Activated CD8-positive, alpha-beta T cell treated with anti-CD3 and anti-CD28 coated beads for 36 hours (primary cell): ENCODE results near the gene RASL12. TPM values are rescaled to one million over a fixed set of nuclear protein-coding genes. Genes with fewer than 3 reads are reported as not detected.

ENCODE experiments used
- ATAC-seq: fragments of 200-7000 bp; cut with Tn5 transposase; one replicate; pipeline ENCODE4 v1.10.0; 2021; ENCODE audit warnings: mild to moderate bottlenecking, moderate library complexity
- CTCF ChIA-PET: fragments of 350-600 bp; sonication (Branson Sonifier 250); formaldehyde crosslinking; loops from one replicate; lab custom pipeline; 2021; ENCODE audit warnings: antibody characterized with exemption; lab: Charles Lee
- POLR2A ChIA-PET: fragments of 350-600 bp; sonication (Branson Sonifier 250); formaldehyde crosslinking; loops from one replicate; lab custom pipeline; 2021; ENCODE audit warnings: antibody characterized with exemption; lab: Charles Lee
- DNase-seq: peaks from one replicate; pipeline ENCODE4 v3.0.0-alpha.2; 2020
- H3K27ac Mint-ChIP-seq: one replicate; pipeline ENCODE4 v1.8.0; 2021; ENCODE audit warnings: mild to moderate bottlenecking, mixed read lengths
- H3K27me3 Mint-ChIP-seq: one replicate; pipeline ENCODE4 v1.8.0; 2021; ENCODE audit warnings: mixed read lengths
- H3K36me3 Mint-ChIP-seq: one replicate; pipeline ENCODE4 v1.8.0; 2021; ENCODE audit warnings: low read depth, mixed read lengths
- H3K4me1 Mint-ChIP-seq: one replicate; pipeline ENCODE4 v1.8.0; 2021; ENCODE audit warnings: low read depth, mixed read lengths
- H3K4me3 Mint-ChIP-seq: one replicate; pipeline ENCODE4 v1.8.0; 2021; ENCODE audit warnings: mild to moderate bottlenecking, moderate library complexity, mixed read lengths
- H3K9me3 Mint-ChIP-seq: one replicate; pipeline ENCODE4 v1.8.0; 2021; ENCODE audit warnings: mixed read lengths
- intact Hi-C: fragments of 100-400 bp; cut with micrococcal nuclease; formaldehyde crosslinking; loops from one replicate; pipeline ENCODE4 v1.10.0; 2022
- total RNA-seq, 2 experiments: library from RNA; stranded (reverse); gene quantifications; one replicate each; pipeline ENCODE4 v1.2.3, GENCODE V29; 2021
- TF ChIP-seq, protein P1 (sequence below): fragments of 200-600 bp; IDR thresholded peaks from one replicate; pipeline ENCODE4 v1.8.0; 2022; ENCODE audit warnings: antibody characterized with exemption, mild to moderate bottlenecking

Gene RASL12
- total RNA-seq, 2 experiments from 2014 or later, result not detected

DNA sequence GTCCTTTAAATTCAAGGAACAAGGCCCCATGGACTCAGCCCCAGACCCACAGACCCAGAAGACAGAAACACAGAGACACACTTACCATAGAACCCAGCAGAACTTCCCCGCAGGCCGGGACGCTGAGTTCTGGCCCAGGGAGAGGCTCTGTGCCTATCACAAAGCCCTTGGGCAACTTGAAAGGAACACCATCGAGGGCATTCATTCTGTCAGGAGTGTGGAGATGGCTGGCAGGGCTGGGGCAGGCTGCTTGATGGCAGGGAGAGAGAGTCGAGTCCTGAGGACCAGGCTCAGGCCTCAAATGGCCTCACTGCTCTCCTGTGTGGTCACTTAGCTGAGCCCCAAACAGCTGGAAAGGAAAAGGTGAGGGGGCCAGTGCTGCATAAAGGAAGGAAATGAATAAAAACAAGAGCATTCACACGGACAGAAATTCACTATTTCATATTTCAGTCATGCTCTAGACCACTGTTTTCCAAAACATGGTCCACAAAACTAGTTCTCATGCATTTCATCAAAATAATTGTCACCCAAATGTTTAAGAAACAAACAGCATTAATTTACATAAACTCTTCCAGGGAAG lies 38.3 kb upstream of the RASL12 start:
- TF ChIP-seq, protein P1, sequence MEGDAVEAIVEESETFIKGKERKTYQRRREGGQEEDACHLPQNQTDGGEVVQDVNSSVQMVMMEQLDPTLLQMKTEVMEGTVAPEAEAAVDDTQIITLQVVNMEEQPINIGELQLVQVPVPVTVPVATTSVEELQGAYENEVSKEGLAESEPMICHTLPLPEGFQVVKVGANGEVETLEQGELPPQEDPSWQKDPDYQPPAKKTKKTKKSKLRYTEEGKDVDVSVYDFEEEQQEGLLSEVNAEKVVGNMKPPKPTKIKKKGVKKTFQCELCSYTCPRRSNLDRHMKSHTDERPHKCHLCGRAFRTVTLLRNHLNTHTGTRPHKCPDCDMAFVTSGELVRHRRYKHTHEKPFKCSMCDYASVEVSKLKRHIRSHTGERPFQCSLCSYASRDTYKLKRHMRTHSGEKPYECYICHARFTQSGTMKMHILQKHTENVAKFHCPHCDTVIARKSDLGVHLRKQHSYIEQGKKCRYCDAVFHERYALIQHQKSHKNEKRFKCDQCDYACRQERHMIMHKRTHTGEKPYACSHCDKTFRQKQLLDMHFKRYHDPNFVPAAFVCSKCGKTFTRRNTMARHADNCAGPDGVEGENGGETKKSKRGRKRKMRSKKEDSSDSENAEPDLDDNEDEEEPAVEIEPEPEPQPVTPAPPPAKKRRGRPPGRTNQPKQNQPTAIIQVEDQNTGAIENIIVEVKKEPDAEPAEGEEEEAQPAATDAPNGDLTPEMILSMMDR, result no peak
- CTCF ChIA-PET, result no interaction called here
- ATAC-seq (no peak), DNase-seq (no peak)
- no peak overlapping the region for H3K4me3 Mint-ChIP-seq
- peak overlapping the region; percentile 52 for H3K27ac Mint-ChIP-seq
- peaks cover 19% of the 10 kb centered on the region for H3K36me3 Mint-ChIP-seq
- no peaks in the 10 kb centered on the region for H3K27me3 Mint-ChIP-seq
- peaks cover 5% of the 10 kb centered on the region for H3K4me1 Mint-ChIP-seq
- H3K9me3 Mint-ChIP-seq, result no peaks in the 10 kb centered on the region
- POLR2A ChIA-PET, result no interaction called here
- intact Hi-C loops, result no loop called here

DNA sequence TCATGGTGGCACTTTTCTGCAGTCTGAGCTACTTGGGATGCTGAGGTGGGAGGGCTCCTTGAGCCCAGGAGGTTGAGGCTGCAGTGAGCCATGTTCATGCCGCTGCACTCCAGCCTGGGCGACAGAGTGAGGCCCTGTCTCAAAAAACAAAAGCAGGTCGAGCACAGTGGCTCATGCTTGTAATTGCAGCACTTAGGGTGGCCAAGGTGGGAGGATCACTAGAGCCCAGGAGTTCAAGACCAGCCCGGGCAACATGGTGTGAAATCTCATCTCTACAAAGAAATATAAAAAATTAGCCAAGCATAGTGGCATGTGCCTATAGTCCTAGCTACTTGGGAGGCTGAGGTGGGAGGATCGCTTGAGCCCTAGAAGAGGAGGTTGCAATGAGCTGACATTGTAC lies 37.2 kb upstream of the RASL12 start:
- Mint-ChIP-seq H3K27ac (no peak overlapping the region), H3K27me3 (no peaks in the 10 kb centered on the region), H3K36me3 (peaks cover 23% of the 10 kb centered on the region), H3K4me3 (no peak overlapping the region), H3K9me3 (no peaks in the 10 kb centered on the region), H3K4me1 (peaks cover 5% of the 10 kb centered on the region)
- ChIA-PET POLR2A (no interaction called here), CTCF (no interaction called here)
- no peak for DNase-seq
- TF ChIP-seq, protein P1, result no peak
- no peak for ATAC-seq
- intact Hi-C loops, result no loop called here

DNA sequence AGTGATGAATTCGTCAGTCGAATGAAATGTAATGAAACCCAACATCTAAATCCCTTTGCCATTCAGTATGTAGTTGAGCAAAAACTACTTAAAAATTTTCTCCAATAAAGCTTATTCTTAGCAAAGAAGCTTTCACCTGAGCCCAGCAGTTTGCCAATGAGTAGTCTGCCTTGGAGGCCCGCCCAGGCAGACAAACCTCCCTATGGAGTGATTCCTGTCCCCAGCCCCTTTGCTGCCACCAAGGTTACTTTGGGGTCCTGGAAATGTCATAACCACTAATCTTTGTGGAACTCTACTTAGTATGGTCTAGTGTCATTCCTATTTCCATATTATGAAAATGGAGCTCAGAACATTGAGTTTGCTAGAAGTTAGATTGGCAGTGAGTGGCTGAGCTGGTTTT lies 35.1 kb upstream of the RASL12 start:
- H3K36me3 Mint-ChIP-seq, result peaks cover 28% of the 10 kb centered on the region
- DNase-seq (no peak), ATAC-seq (no peak)
- intact Hi-C loops, result no loop called here
- H3K4me3 Mint-ChIP-seq, result no peak overlapping the region
- H3K27me3 Mint-ChIP-seq, result no peaks in the 10 kb centered on the region
- POLR2A ChIA-PET, result interaction anchor here (0.7 kb wide), 2 partner anchors 49 to 119 kb away, joined by 3 read pairs; no protein-coding TSS in a partner anchor
- H3K9me3 Mint-ChIP-seq, result no peaks in the 10 kb centered on the region
- TF ChIP-seq, protein P1, result no peak
- no peak overlapping the region for H3K27ac Mint-ChIP-seq
- CTCF ChIA-PET, result interaction anchor here (0.8 to 3.6 kb wide), 5 partner anchors 8 to 69 kb away, joined by 3 to 31 read pairs (median 5); no protein-coding TSS in a partner anchor
- H3K4me1 Mint-ChIP-seq, result peaks cover 5% of the 10 kb centered on the region

DNA sequence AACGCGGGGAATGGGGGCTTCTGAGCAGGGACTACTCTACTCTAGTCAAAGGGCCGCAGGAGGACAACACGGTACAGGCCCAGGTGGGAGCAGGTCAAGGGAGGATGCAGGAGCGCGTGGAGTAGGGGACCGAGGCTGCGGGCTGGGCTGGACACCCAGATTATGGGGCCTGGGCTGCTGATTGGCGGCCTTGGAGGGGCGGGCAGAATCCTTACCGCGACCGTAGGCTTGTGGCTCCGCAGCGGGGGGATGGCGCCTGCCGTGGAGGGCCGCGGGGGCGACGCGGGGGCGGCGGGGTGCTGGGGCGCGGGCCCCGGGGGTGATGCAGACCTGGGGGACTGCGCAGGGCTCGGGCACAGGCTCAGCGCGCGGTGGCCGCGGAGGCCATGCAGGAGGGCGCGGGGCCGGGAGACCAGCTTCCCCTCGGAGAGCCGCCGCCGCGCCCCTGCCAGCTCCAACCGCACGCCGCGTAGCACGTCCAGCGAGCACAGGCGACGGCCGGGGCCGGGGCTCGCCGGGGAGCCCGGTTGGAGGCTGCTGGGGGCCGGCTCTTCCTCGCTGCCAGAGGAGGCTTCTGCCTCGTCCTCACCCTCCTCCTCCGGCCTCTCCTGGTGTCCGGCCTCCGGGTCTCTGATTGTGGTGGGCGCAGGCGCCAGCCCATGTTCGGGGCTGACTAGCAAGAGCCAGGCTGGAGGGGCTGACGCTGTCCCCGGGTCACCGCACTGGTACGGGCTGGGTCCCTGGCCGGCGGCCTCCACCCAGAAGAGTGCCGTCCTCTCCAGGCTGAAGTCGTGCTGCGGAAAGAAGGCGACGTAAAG lies 34.3 kb upstream of the RASL12 start:
- DNase-seq (no peak), ATAC-seq (no peak)
- Mint-ChIP-seq H3K36me3 (peaks cover 28% of the 10 kb centered on the region), H3K4me3 (no peak overlapping the region), H3K4me1 (peaks cover 5% of the 10 kb centered on the region), H3K27me3 (no peaks in the 10 kb centered on the region), H3K27ac (no peak overlapping the region), H3K9me3 (no peaks in the 10 kb centered on the region)
- CTCF ChIA-PET, result interaction anchor here (0.6 to 3.6 kb wide), 26 partner anchors 9 to 290 kb away, joined by 3 to 31 read pairs (median 4); partner anchors contain the start of genes PARP16 and UBAP1L
- TF ChIP-seq, protein P1, result peak; percentile 39
- intact Hi-C loops, result no loop called here
- POLR2A ChIA-PET, result interaction anchor here (0.6 kb wide), 1 partner anchor 396 kb away, joined by 3 read pairs; no protein-coding TSS in a partner anchor
